ENCODE results near the gene PI4KB. TPM values are rescaled to one million over a fixed set of nuclear protein-coding genes. Genes with fewer than 3 reads are reported as not detected.

PI4KB gene
- total RNA-seq, 3 donors from 2014 or later, result 59.2 to 91.8 (median 69.8) TPM

DNA sequence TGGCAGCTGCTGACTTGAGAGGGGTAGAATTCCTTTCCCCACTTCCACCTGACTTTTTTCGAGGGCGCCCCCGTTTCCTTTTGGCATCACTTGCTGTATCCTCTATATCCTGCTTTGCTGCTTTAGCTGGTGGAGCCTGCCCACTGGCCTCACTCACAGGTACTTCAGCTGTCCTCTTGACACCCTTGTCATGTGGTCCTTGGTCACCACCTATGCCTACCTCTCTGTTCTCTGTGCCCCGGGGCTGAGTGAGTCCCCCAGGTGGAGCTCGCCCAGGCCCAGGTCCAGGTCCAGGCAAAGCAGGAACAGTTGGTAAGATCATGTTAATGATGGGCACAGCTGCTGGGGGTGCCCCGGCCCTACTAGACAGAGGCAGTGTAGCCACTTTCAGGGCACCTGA, 15.4 kb upstream of the PI4KB start:
- Histone ChIP-seq H3K27me3 (no peaks in the 10 kb centered on the region), H3K4me3 (no peak overlapping the region), H3K9me3 (no peaks in the 10 kb centered on the region), H3K4me1 (no peaks in the 10 kb centered on the region), H3K27ac (no peak overlapping the region), H3K36me3 (no peaks in the 10 kb centered on the region)
- DNase-seq (ENCODE audit: low spot score in 2 of 2), result no peak
- TF ChIP-seq POLR2A (IDR thresholded peaks at IDR 0.05) (no peak), POLR2AphosphoS5 (IDR thresholded peaks at IDR 0.05) (no peak), CTCF (IDR thresholded peaks at IDR 0.05) (no peak)
- intact Hi-C loops (cut with DNase I; ENCODE audit: low total_unique reads), result loop anchor here (5.0 kb wide), 1 partner anchor 45 kb away; no protein-coding TSS in a partner anchor

DNA sequence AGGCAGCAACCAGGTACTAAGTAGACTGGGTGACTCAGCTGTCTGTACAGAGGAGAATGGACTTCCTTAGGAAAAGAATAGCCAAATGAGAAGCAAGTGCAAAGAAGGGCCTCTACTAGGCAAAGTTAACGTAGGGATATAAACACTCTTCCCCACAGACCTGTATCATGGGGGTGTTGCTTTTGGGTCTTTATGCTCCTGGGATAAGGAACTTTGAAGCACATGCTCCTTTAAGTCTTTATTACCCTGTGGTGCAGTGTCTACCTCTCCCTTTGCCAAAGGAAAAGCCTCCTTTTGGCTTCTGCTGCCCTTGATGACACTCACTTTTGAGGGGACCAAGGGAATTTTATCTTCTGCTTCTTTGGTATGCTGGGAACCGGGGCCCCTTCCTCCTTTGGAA, 14.8 kb upstream of the PI4KB start:
- H3K4me1 ChIP-seq, result no peaks in the 10 kb centered on the region
- TF ChIP-seq POLR2A (IDR thresholded peaks at IDR 0.05) (no peak), CTCF (IDR thresholded peaks at IDR 0.05) (no peak), POLR2AphosphoS5 (IDR thresholded peaks at IDR 0.05) (no peak)
- H3K27me3 ChIP-seq, result no peaks in the 10 kb centered on the region
- no peak overlapping the region for H3K4me3 ChIP-seq
- H3K9me3 ChIP-seq, result no peaks in the 10 kb centered on the region
- H3K27ac ChIP-seq, result no peak overlapping the region
- intact Hi-C loops (cut with DNase I; ENCODE audit: low total_unique reads), result loop anchor here (5.0 kb wide), 1 partner anchor 45 kb away; no protein-coding TSS in a partner anchor
- DNase-seq (ENCODE audit: low spot score in 2 of 2), result no peak
- no peaks in the 10 kb centered on the region for H3K36me3 ChIP-seq

DNA sequence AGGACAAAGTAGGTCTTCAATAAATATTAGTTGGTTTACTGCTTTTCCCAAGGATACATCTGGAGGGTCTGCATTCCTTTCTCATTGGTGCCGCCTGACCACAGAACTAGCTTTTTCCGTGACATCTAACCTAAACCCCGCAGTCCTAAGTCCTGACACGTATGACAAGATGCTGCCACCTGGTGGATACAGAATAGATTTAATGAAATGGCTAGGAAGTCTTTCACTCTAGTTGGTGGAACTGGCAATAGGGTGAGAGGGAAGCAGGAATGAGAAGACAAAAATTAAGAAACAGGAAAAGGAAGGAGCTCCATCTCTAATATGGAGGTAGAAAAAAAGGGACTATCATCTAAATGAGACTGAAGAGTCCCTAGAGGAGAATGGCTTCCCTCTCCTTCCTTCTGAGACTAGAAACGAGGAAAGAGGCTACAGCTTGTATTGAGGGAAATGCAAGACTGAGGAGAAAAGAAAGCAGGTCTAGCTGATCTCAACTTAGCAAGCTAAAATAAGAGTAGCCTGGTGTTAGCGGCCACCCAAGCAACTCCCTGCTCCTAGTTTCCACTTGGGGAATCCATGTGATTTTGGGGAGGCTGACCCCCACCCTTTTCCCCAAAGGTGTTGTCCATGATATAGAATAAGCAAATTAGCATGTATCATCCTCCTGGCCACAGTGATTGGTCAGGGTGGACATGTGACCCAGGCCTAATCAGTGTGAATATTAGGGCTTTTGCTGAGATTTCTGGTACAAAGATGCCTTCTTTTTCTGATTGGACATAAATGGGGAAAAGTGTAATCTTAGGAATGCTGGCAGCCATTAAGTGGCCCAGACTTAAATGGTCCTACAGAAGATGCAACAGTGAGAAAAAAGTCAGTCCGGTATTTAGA, 13.9 kb upstream of the PI4KB start:
- intact Hi-C loops (cut with DNase I; ENCODE audit: low total_unique reads), result loop anchor here (5.0 kb wide), 1 partner anchor 44 kb away; no protein-coding TSS in a partner anchor
- H3K4me1 ChIP-seq, result no peaks in the 10 kb centered on the region
- no peaks in the 10 kb centered on the region for H3K27me3 ChIP-seq
- TF ChIP-seq POLR2A (IDR thresholded peaks at IDR 0.05), result no peak
- TF ChIP-seq POLR2AphosphoS5 (IDR thresholded peaks at IDR 0.05), result peak in 1 of 3 donors; percentile 14
- peak; percentile 78 to 83 (median 81) for TF ChIP-seq CTCF (IDR thresholded peaks at IDR 0.05)
- DNase-seq (ENCODE audit: low spot score in 2 of 2), result no peak
- H3K4me3 ChIP-seq, result no peak overlapping the region
- no peaks in the 10 kb centered on the region for H3K36me3 ChIP-seq
- peak overlapping the region; percentile 2 to 56 for H3K27ac ChIP-seq
- H3K9me3 ChIP-seq, result no peaks in the 10 kb centered on the region

- no peaks in the 10 kb centered on the region for H3K27me3 ChIP-seq
- no peaks in the 10 kb centered on the region for H3K36me3 ChIP-seq
- no peak overlapping the region for H3K27ac ChIP-seq
- TF ChIP-seq POLR2A (IDR thresholded peaks at IDR 0.05) (no peak), POLR2AphosphoS5 (IDR thresholded peaks at IDR 0.05) (no peak), CTCF (IDR thresholded peaks at IDR 0.05) (no peak)
- no peaks in the 10 kb centered on the region for H3K4me1 ChIP-seq
- H3K4me3 ChIP-seq, result no peak overlapping the region
- no peak for DNase-seq (ENCODE audit: low spot score in 2 of 2)
- intact Hi-C loops (cut with DNase I; ENCODE audit: low total_unique reads), result no loop called here
- no peaks in the 10 kb centered on the region for H3K9me3 ChIP-seq
Measured at GRCh38 chr1:151336556-151336955, 9.3 kb upstream of the PI4KB start.

GRCh38 chr1:151334822-151335221, 7.6 kb upstream of the PI4KB start:
- Histone ChIP-seq H3K9me3 (no peaks in the 10 kb centered on the region), H3K36me3 (no peaks in the 10 kb centered on the region), H3K27ac (no peak overlapping the region), H3K4me3 (no peak overlapping the region), H3K4me1 (no peaks in the 10 kb centered on the region), H3K27me3 (no peaks in the 10 kb centered on the region)
- DNase-seq (ENCODE audit: low spot score in 2 of 2), result no peak
- intact Hi-C loops (cut with DNase I; ENCODE audit: low total_unique reads), result no loop called here
- TF ChIP-seq POLR2AphosphoS5 (IDR thresholded peaks at IDR 0.05) (no peak), POLR2A (IDR thresholded peaks at IDR 0.05) (no peak), CTCF (IDR thresholded peaks at IDR 0.05) (no peak)

Measured in breast epithelium (tissue), 4 donors.